SK-N-SH treated with all-trans-retinoic acid at 6 μM for 48 hours (cell line): ENCODE results near the gene GABBR2.

ENCODE experiments used
- ATAC-seq: fragments of 200-7000 bp; cut with Tn5 transposase; 3 replicates; pipeline ENCODE4 v1.9.1; 2020; ENCODE audit warnings: mild to moderate bottlenecking, moderate library complexity
- ARNTL ChIP-seq: fragments of 450-650 bp; formaldehyde crosslinking; IDR thresholded peaks from 2 replicates; pipeline ENCODE4 v1.5.0; 2020; ENCODE audit warnings: low read depth, mild to moderate bottlenecking, moderate library complexity, borderline replicate concordance
- BACH2 ChIP-seq: fragments of 250-450 bp; sonication (Bioruptor Pico); IDR thresholded peaks from 2 replicates; pipeline ENCODE4 v1.9.0; 2021; ENCODE audit warnings: mild to moderate bottlenecking, borderline replicate concordance
- CREB5 ChIP-seq: fragments of 250-450 bp; sonication (Bioruptor Pico); IDR thresholded peaks from 2 replicates; pipeline ENCODE4 v1.5.1; 2020; ENCODE audit warnings: low read depth, mild to moderate bottlenecking, moderate library complexity
- CSDC2 ChIP-seq: fragments of 250-450 bp; sonication (Bioruptor Pico); IDR thresholded peaks from 2 replicates; pipeline ENCODE4 v1.5.0; 2020; ENCODE audit warnings: mild to moderate bottlenecking, moderate library complexity
- CSRNP3 ChIP-seq: fragments of 250-450 bp; sonication (Bioruptor Pico); IDR thresholded peaks from 2 replicates; pipeline ENCODE4 v1.5.1; 2021; ENCODE audit warnings: mild to moderate bottlenecking, moderate library complexity
- ESRRG ChIP-seq: fragments of 250-450 bp; sonication (Bioruptor Pico); IDR thresholded peaks from 2 replicates; pipeline ENCODE4 v1.6.1; 2021; ENCODE audit warnings: mild to moderate bottlenecking
- GLIS3 ChIP-seq: fragments of 250-450 bp; sonication (Bioruptor Pico); IDR thresholded peaks from 2 replicates; pipeline ENCODE4 v1.5.0; 2020; ENCODE audit warnings: mild to moderate bottlenecking, moderate library complexity
- ISL1 ChIP-seq: fragments of 250-450 bp; sonication (Bioruptor Pico); IDR thresholded peaks from 2 replicates; pipeline ENCODE4 v2.1.2; 2022; ENCODE audit warnings: mild to moderate bottlenecking, moderate library complexity
- OSR1 ChIP-seq: fragments of 250-450 bp; sonication (Bioruptor Pico); IDR thresholded peaks from 2 replicates; pipeline ENCODE4 v1.8.0; 2022; ENCODE audit warnings: moderate library complexity, mild to moderate bottlenecking, inconsistent platforms
- PATZ1 ChIP-seq: fragments of 250-450 bp; sonication (Bioruptor Pico); IDR thresholded peaks from 2 replicates; pipeline ENCODE4 v1.8.0; 2020; ENCODE audit warnings: mild to moderate bottlenecking, moderate library complexity, borderline replicate concordance
- POU6F1 ChIP-seq: fragments of 250-450 bp; sonication (Bioruptor Pico); IDR thresholded peaks from 2 replicates; pipeline ENCODE4 v1.8.0; 2021; ENCODE audit warnings: low read depth, mild to moderate bottlenecking, moderate library complexity, borderline replicate concordance
- PPARA ChIP-seq: fragments of 250-450 bp; sonication (Bioruptor Pico); IDR thresholded peaks from 2 replicates; pipeline ENCODE4 v1.5.0; 2020; ENCODE audit warnings: mild to moderate bottlenecking, borderline replicate concordance
- RARB ChIP-seq: fragments of 250-450 bp; sonication (Bioruptor Pico); IDR thresholded peaks from 2 replicates; pipeline ENCODE4 v1.8.0; 2021; ENCODE audit warnings: mild to moderate bottlenecking, moderate library complexity
- SNAI2 ChIP-seq: fragments of 250-450 bp; sonication (Bioruptor Pico); IDR thresholded peaks from 2 replicates; pipeline ENCODE4 v1.5.0; 2020; ENCODE audit warnings: mild to moderate bottlenecking, moderate library complexity
- TCF4 ChIP-seq: fragments of 250-450 bp; sonication (Bioruptor Pico); IDR thresholded peaks from 2 replicates; pipeline ENCODE4 v1.8.0; 2021; ENCODE audit warnings: mild to moderate bottlenecking, moderate library complexity, borderline replicate concordance
- TSHZ2 ChIP-seq: fragments of 250-450 bp; sonication (Bioruptor Pico); IDR thresholded peaks from 2 replicates; pipeline ENCODE4 v1.5.0; 2020; ENCODE audit warnings: mild to moderate bottlenecking, moderate library complexity
- ZC3H10 ChIP-seq: fragments of 250-450 bp; sonication (Bioruptor Pico); IDR thresholded peaks from 2 replicates; pipeline ENCODE4 v1.5.1; 2021; ENCODE audit warnings: mild to moderate bottlenecking, moderate library complexity
- ZFP3 ChIP-seq: fragments of 250-450 bp; sonication (Bioruptor Pico); IDR thresholded peaks from 2 replicates; pipeline ENCODE4 v1.5.0; 2020; ENCODE audit warnings: mild to moderate bottlenecking, moderate library complexity
- ZFP30 ChIP-seq: fragments of 450-650 bp; formaldehyde crosslinking; IDR thresholded peaks from 2 replicates; pipeline ENCODE4 v1.5.0; 2022; ENCODE audit warnings: mild to moderate bottlenecking, moderate library complexity
- ZNF565 ChIP-seq: fragments of 450-650 bp; formaldehyde crosslinking; conservative IDR thresholded peaks from 2 replicates; pipeline ENCODE4 v1.5.0; 2020; ENCODE audit warnings: low read depth, mild to moderate bottlenecking, moderate library complexity
- ZNF70 ChIP-seq: fragments of 450-650 bp; formaldehyde crosslinking; IDR thresholded peaks from 2 replicates; pipeline ENCODE4 v1.5.0; 2020; ENCODE audit warnings: mild to moderate bottlenecking, moderate library complexity
- ZNF8 ChIP-seq: fragments of 450-650 bp; formaldehyde crosslinking; IDR thresholded peaks from 2 replicates; pipeline ENCODE4 v1.5.0; 2020; ENCODE audit warnings: mild to moderate bottlenecking, moderate library complexity

GABBR2 gene

GRCh38 chr9:98263080-98263479 is 445.7 kb downstream of the GABBR2 start:
- ATAC-seq, result no peak
- TF ChIP-seq RARB (no peak), TSHZ2 (CRISPR knock-in tag) (no peak), ZNF8 (CRISPR knock-in tag) (no peak), ARNTL (CRISPR knock-in tag) (no peak), POU6F1 (CRISPR knock-in tag) (no peak)

- TF ChIP-seq ISL1 (CRISPR knock-in tag) (no peak), SNAI2 (CRISPR knock-in tag) (no peak), POU6F1 (CRISPR knock-in tag) (no peak), BACH2 (CRISPR knock-in tag) (no peak), TSHZ2 (CRISPR knock-in tag) (no peak), ZC3H10 (no peak), GLIS3 (CRISPR knock-in tag) (no peak), ZNF70 (CRISPR knock-in tag) (no peak), RARB (no peak), CSRNP3 (CRISPR knock-in tag) (no peak), ZNF565 (CRISPR knock-in tag) (no peak), CREB5 (CRISPR knock-in tag) (no peak), ZNF8 (CRISPR knock-in tag) (no peak), ESRRG (no peak), OSR1 (no peak)
- ATAC-seq, result no peak
These were observed 446.7 kb downstream of the GABBR2 start for GRCh38 chr9:98262056-98262455.

GRCh38 chr9:98260635-98261034 is 448.1 kb downstream of the GABBR2 start:
- no peak for ATAC-seq
- TF ChIP-seq BACH2 (CRISPR knock-in tag) (no peak), PPARA (CRISPR knock-in tag) (no peak), ZFP3 (CRISPR knock-in tag) (no peak), TCF4 (no peak), ZFP30 (CRISPR knock-in tag) (no peak), ZNF565 (CRISPR knock-in tag) (no peak), OSR1 (no peak), CSDC2 (CRISPR knock-in tag) (no peak), CREB5 (CRISPR knock-in tag) (no peak), PATZ1 (CRISPR knock-in tag) (no peak), ZNF8 (CRISPR knock-in tag) (no peak)
